GM23248 (cell line): Measurements from ENCODE around the gene EHBP1L1.

Source experiments
- EZH2 ChIP-seq: fragments of 200-600 bp; sonication (generic); IDR thresholded peaks from 2 replicates; pipeline ENCODE4 v1.6.1; 2018; ENCODE audit warnings: antibody characterized with exemption, mild to moderate bottlenecking; ENCODE audit not compliant: insufficient read depth, poor library complexity, severe bottlenecking
- EZH2phosphoT487 ChIP-seq: fragments of 200-600 bp; sonication (generic); IDR thresholded peaks from 2 replicates; pipeline ENCODE4 v1.6.1; 2018; ENCODE audit warnings: antibody characterized with exemption, moderate library complexity, mild to moderate bottlenecking, low read depth; ENCODE audit not compliant: insufficient read depth

DNA sequence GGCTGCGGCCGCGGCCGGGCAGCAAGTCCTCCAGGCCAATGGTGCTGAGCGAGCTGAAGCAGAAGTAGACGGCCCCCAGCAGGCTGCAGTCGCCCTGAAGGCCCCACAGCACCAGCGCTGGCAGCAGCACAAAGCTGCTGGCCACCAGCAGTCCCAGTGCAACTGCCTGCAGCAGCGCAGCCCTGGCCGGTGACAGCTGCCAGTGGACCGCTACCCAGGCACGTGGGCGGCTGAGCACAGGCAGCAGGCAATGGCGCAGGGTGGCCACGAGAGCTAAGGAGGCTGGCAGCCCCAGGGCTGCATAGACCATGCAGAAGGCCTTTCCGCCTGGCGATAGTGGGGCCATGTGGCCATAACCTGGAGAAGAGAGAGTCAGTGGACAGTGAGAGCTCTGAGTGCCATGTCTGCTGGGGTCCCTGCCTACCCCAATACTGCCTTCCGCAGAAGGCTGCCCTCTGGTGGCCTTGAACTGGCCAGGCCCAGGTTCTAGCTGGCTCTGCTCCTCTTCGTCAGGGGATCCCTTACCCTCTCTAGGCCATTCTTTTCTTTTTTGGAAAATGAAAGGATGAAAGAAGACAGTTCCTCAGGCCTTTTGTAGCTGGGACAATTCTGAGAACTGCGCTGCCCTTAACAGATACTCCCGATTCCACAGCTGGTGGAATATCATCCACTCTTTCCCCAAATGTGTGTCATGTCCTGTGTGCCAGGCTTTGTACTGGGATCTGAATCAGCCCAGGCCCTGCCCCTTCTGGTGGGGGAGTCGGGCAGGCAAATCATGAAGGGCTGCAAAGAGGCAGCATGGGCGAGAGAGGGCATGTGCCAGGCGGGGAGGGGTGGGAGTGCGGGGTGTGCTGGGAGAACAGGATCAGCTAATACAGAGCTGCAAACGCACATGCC, 17.9 kb downstream of the EHBP1L1 start:
- no peak for TF ChIP-seq EZH2phosphoT487
- no peak for TF ChIP-seq EZH2
